Neural cell (in vitro differentiated cells): ENCODE measurements around the gene KISS1R. TPM values are rescaled to one million over a fixed set of nuclear protein-coding genes. Genes with fewer than 3 reads are reported as not detected.

Experiments
- H2AFZ ChIP-seq: fragments of 200-600, 300-800 bp; sonication (generic), shearing (Covaris generic); 2 replicates; pipeline ENCODE4 v1.6.0; 2014; ENCODE audit warnings: low read depth, mild to moderate bottlenecking, antibody characterized with exemption, low read length, moderate library complexity
- H3F3A ChIP-seq: fragments of 200-600 bp; shearing (Covaris generic); 2 replicates; pipeline ENCODE4 v1.6.1; 2016; ENCODE audit warnings: mild to moderate bottlenecking, moderate library complexity, mixed read lengths, antibody characterized with exemption, low read length; ENCODE audit not compliant: insufficient read depth, poor library complexity, severe bottlenecking
- H3K27ac ChIP-seq: fragments of 200-600, 300-800 bp; sonication (generic), shearing (Covaris generic); 2 replicates; pipeline ENCODE4 v1.5.1; 2014; ENCODE audit warnings: mild to moderate bottlenecking, low read length, moderate library complexity
- H3K27me3 ChIP-seq: fragments of 300-800, 200-600 bp; sonication (generic), shearing (Covaris generic); 2 replicates; pipeline ENCODE4 v1.6.0; 2014; ENCODE audit warnings: mild to moderate bottlenecking, low read depth, low read length, moderate library complexity; ENCODE audit not compliant: insufficient read depth
- H3K36me3 ChIP-seq: fragments of 300-800, 200-600 bp; sonication (generic), shearing (Covaris generic); 2 replicates; pipeline ENCODE4 v1.5.1; 2014; ENCODE audit warnings: mild to moderate bottlenecking, antibody characterized with exemption, low read length, moderate library complexity; ENCODE audit not compliant: insufficient read depth
- H3K4me2 ChIP-seq: fragments of 300-800, 200-600 bp; sonication (generic), shearing (Covaris generic); 2 replicates; pipeline ENCODE4 v1.6.0; 2014; ENCODE audit warnings: mild to moderate bottlenecking, low read length
- H3K4me3 ChIP-seq: fragments of 300-800, 200-600 bp; sonication (generic), shearing (Covaris generic); 2 replicates; pipeline ENCODE4 v1.5.1; 2014; ENCODE audit warnings: mild to moderate bottlenecking, low read length, moderate library complexity
- H3K79me2 ChIP-seq: fragments of 200-600 bp; shearing (Covaris generic); replicated peaks from 2 replicates; pipeline ENCODE4 v1.6.0; 2014; ENCODE audit warnings: mild to moderate bottlenecking, low read length, moderate library complexity; ENCODE audit not compliant: insufficient read depth
- H3K9ac ChIP-seq: fragments of 300-800, 200-600 bp; sonication (generic), shearing (Covaris generic); 2 replicates; pipeline ENCODE4 v1.6.1; 2016; ENCODE audit warnings: mild to moderate bottlenecking, low read length, mixed read lengths
- H3K9me2 ChIP-seq: fragments of 200-600 bp; shearing (Covaris generic); 2 replicates; pipeline ENCODE4 v1.6.1; 2016; ENCODE audit warnings: mild to moderate bottlenecking, low read length, mixed read lengths; ENCODE audit not compliant: insufficient read depth
- H3K9me3 ChIP-seq: fragments of 200-600, 300-800 bp; sonication (generic), shearing (Covaris generic); 2 replicates; pipeline ENCODE4 v1.6.1; 2016; ENCODE audit warnings: mild to moderate bottlenecking, mixed run types, low read length, moderate library complexity, mixed read lengths
- H4K20me1 ChIP-seq: fragments of 200-600 bp; shearing (Covaris generic); 2 replicates; pipeline ENCODE4 v1.6.1; 2016; ENCODE audit warnings: mild to moderate bottlenecking, mixed run types; ENCODE audit not compliant: insufficient read depth
- EP300 ChIP-seq: fragments of 450-650 bp; conservative IDR thresholded peaks from 2 replicates; pipeline ENCODE4 v1.6.1; 2014; ENCODE audit warnings: antibody characterized with exemption, mild to moderate bottlenecking, moderate library complexity; ENCODE audit not compliant: poor library complexity, severe bottlenecking
- EZH2 ChIP-seq: fragments of 200-600, 300-800 bp; shearing (Covaris generic), sonication (generic); IDR thresholded peaks from 2 replicates; pipeline ENCODE4 v1.6.1; 2014; ENCODE audit warnings: antibody characterized with exemption, low read length, borderline replicate concordance, mild to moderate bottlenecking; ENCODE audit not compliant: insufficient read depth, poor library complexity, severe bottlenecking
- MXI1 ChIP-seq: fragments of 450-650 bp; conservative IDR thresholded peaks from 2 replicates; pipeline ENCODE4 v1.6.1; 2014; ENCODE audit warnings: antibody characterized with exemption, mild to moderate bottlenecking; ENCODE audit not compliant: poor library complexity, severe bottlenecking
- POLR2AphosphoS5 ChIP-seq: IDR thresholded peaks from 2 replicates; pipeline ENCODE4 v1.6.1; 2012
- RAD21 ChIP-seq: fragments of 450-650 bp; conservative IDR thresholded peaks from 2 replicates; pipeline ENCODE4 v1.6.1; 2014; ENCODE audit warnings: antibody characterized with exemption, mild to moderate bottlenecking, moderate library complexity
- REST ChIP-seq: IDR thresholded peaks from 2 replicates; pipeline ENCODE4 v1.6.1; 2012; ENCODE audit warnings: borderline replicate concordance
- SMC3 ChIP-seq: fragments of 450-650 bp; conservative IDR thresholded peaks from 2 replicates; pipeline ENCODE4 v1.6.1; 2014; ENCODE audit warnings: antibody characterized with exemption, mild to moderate bottlenecking, moderate library complexity; ENCODE audit not compliant: poor library complexity
- TAF1 ChIP-seq: IDR thresholded peaks from 2 replicates; pipeline ENCODE4 v1.6.1; 2012; ENCODE audit warnings: low read depth
- polyA plus RNA-seq: library from polyadenylated mRNA; depleted of rRNA; stranded (reverse); fragments of >200 nt; gene quantifications from 2 replicates; pipeline ENCODE4 v1.2.3, GENCODE V29; 2014
- TF ChIP-seq, protein P1 (sequence below): fragments of 450-650 bp; IDR thresholded peaks from 2 replicates; pipeline ENCODE4 v1.5.1; 2014; ENCODE audit warnings: antibody characterized with exemption, mild to moderate bottlenecking, moderate library complexity; ENCODE audit not compliant: poor library complexity, severe bottlenecking

KISS1R gene
- polyA plus RNA-seq, 1 donor from 2014 or later, result 5.4 TPM

DNA sequence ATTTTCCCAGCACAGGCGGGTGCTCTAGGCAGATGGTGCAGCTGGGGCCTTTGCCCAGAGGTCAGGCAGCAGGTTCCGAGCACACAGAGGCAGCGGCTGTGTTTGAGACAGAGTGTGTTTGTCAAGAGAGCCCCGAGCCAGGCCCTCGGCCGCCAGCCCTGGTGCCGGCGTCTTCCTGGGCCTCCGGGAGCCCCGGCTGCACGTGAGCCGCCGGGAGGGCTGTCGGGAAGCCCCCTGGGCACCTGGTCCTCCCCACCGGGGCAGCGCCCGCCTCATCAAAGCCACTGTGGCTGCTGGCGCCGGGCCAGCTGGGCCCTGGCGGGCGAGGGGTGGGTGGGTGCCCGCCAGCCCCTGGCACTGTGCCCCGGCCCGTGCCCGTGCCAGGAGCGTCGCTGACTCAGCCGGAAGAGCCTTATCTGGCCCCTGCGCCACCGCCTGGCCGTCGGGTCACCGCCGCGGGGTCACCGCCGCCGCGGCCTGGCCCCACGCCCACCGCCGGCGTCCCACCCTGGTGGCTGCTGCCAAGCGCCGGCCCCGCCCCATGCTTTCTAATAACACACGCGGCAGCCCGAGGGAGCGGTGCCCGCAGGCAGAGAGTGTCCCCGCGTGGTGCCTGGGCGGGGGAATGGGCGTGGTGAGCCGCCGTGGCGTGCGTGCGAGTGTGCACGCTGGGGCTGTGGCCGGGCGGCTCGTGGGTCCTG, 23.6 kb downstream of the KISS1R start:
- Histone ChIP-seq H3F3A (no peaks in the 10 kb centered on the region), H3K4me3 (no peak overlapping the region), H4K20me1 (no peaks in the 10 kb centered on the region), H3K9ac (no peak overlapping the region), H3K4me2 (no peak overlapping the region), H3K27ac (no peak overlapping the region), H3K27me3 (no peaks in the 10 kb centered on the region), H3K36me3 (no peaks in the 10 kb centered on the region), H3K9me2 (no peaks in the 10 kb centered on the region), H3K79me2 (peaks cover 5% of the 10 kb centered on the region), H2AFZ (no peak overlapping the region), H3K9me3 (no peaks in the 10 kb centered on the region)
- TF ChIP-seq, protein P1, sequence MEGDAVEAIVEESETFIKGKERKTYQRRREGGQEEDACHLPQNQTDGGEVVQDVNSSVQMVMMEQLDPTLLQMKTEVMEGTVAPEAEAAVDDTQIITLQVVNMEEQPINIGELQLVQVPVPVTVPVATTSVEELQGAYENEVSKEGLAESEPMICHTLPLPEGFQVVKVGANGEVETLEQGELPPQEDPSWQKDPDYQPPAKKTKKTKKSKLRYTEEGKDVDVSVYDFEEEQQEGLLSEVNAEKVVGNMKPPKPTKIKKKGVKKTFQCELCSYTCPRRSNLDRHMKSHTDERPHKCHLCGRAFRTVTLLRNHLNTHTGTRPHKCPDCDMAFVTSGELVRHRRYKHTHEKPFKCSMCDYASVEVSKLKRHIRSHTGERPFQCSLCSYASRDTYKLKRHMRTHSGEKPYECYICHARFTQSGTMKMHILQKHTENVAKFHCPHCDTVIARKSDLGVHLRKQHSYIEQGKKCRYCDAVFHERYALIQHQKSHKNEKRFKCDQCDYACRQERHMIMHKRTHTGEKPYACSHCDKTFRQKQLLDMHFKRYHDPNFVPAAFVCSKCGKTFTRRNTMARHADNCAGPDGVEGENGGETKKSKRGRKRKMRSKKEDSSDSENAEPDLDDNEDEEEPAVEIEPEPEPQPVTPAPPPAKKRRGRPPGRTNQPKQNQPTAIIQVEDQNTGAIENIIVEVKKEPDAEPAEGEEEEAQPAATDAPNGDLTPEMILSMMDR, result no peak
- TF ChIP-seq POLR2AphosphoS5 (no peak), MXI1 (no peak), EP300 (no peak), EZH2 (no peak), SMC3 (no peak), REST (no peak), TAF1 (no peak), RAD21 (no peak)

GRCh38 chr19:941292-942132, 24.4 kb downstream of the KISS1R start:
- no peak overlapping the region for H2AFZ ChIP-seq
- H3K9me2 ChIP-seq, result no peaks in the 10 kb centered on the region
- H3K36me3 ChIP-seq, result no peaks in the 10 kb centered on the region
- H3K9me3 ChIP-seq, result no peaks in the 10 kb centered on the region
- H3K27ac ChIP-seq, result no peak overlapping the region
- no peaks in the 10 kb centered on the region for H3F3A ChIP-seq
- H4K20me1 ChIP-seq, result no peaks in the 10 kb centered on the region
- TF ChIP-seq POLR2AphosphoS5 (no peak), SMC3 (no peak), TAF1 (no peak), MXI1 (no peak), EZH2 (no peak), EP300 (no peak), RAD21 (no peak), REST (no peak)
- TF ChIP-seq, protein P1, result no peak
- peaks cover 5% of the 10 kb centered on the region for H3K79me2 ChIP-seq
- H3K4me3 ChIP-seq, result no peak overlapping the region
- H3K27me3 ChIP-seq, result no peaks in the 10 kb centered on the region
- no peak overlapping the region for H3K4me2 ChIP-seq
- H3K9ac ChIP-seq, result no peak overlapping the region
